BLaER1 treated with 17β-estradiol and CSF1 and Interleukin-3, amounts not matched to agents 10 nM and 100 nM (cell line): ENCODE measurements around the gene CEP350.

Experiments used
- H3K27ac ChIP-seq, 11 experiments: shearing (Covaris generic); formaldehyde crosslinking; 2 replicates each; pipeline ENCODE4 v1.8.1; 2022
- H3K27me3 ChIP-seq, 11 experiments: shearing (Covaris generic); formaldehyde crosslinking; 2 replicates each; pipeline ENCODE4 v1.8.1; 2022
- H3K36me3 ChIP-seq, 11 experiments: shearing (Covaris generic); formaldehyde crosslinking; 2 replicates each; pipeline ENCODE4 v1.8.1; 2022
- H3K4me1 ChIP-seq, 10 experiments: shearing (Covaris generic); formaldehyde crosslinking; 2 replicates each; pipeline ENCODE4 v1.8.1; 2022
- H3K4me2 ChIP-seq, 11 experiments: shearing (Covaris generic); formaldehyde crosslinking; 2 replicates each; pipeline ENCODE4 v1.8.1; 2022
- H3K4me3 ChIP-seq, 10 experiments: shearing (Covaris generic); formaldehyde crosslinking; 2 replicates each; pipeline ENCODE4 v1.8.1; 2022
- H3K9ac ChIP-seq, 11 experiments: shearing (Covaris generic); formaldehyde crosslinking; 2 replicates each; pipeline ENCODE4 v1.8.1; 2022
- H3K9me3 ChIP-seq, 11 experiments: shearing (Covaris generic); formaldehyde crosslinking; replicated peaks in 1 of 11; 2 replicates each; pipeline ENCODE4 v1.8.1; 2022
- H4K20me1 ChIP-seq, 11 experiments: shearing (Covaris generic); formaldehyde crosslinking; 2 replicates each; pipeline ENCODE4 v1.8.1; 2022
- Cebpa-rat ChIP-seq, 11 experiments: shearing (Covaris generic); IDR thresholded peaks; 2 replicates each; pipeline ENCODE4 v1.8.1; 2022

The CEP350 gene

GRCh38 chr1:180081474-180081873, 126.9 kb downstream of the CEP350 start:
- H3K4me2 ChIP-seq, result no peak overlapping the region
- H3K36me3 ChIP-seq, result peaks cover 64 to 98% (median 88%) of the 10 kb centered on the region in 11 experiments
- no peak overlapping the region for H3K9ac ChIP-seq
- no peaks in the 10 kb centered on the region for H3K27me3 ChIP-seq
- no peaks in the 10 kb centered on the region for H4K20me1 ChIP-seq
- no peak for TF ChIP-seq Cebpa-rat (IDR thresholded peaks at IDR 0.05)
- H3K4me1 ChIP-seq, result no peaks in the 10 kb centered on the region
- H3K27ac ChIP-seq, result no peak overlapping the region
- H3K9me3 ChIP-seq, result no peaks in the 10 kb centered on the region
- H3K4me3 ChIP-seq, result no peak overlapping the region

- peaks cover 61 to 98% (median 88%) of the 10 kb centered on the region in 11 experiments for H3K36me3 ChIP-seq
- no peak for TF ChIP-seq Cebpa-rat (IDR thresholded peaks at IDR 0.05)
- H3K27me3 ChIP-seq, result no peaks in the 10 kb centered on the region
- H3K4me2 ChIP-seq, result no peak overlapping the region
- H3K4me1 ChIP-seq, result no peaks in the 10 kb centered on the region
- H4K20me1 ChIP-seq, result no peaks in the 10 kb centered on the region
- no peaks in the 10 kb centered on the region for H3K9me3 ChIP-seq
- no peak overlapping the region for H3K4me3 ChIP-seq
- H3K9ac ChIP-seq, result no peak overlapping the region
- H3K27ac ChIP-seq, result no peak overlapping the region
These were observed 128.6 kb downstream of the CEP350 start for GRCh38 chr1:180083164-180083563.

GRCh38 chr1:180084867-180085266, 130.3 kb downstream of the CEP350 start:
- H3K4me2 ChIP-seq, result no peak overlapping the region
- no peaks in the 10 kb centered on the region for H4K20me1 ChIP-seq
- no peak overlapping the region for H3K9ac ChIP-seq
- H3K27me3 ChIP-seq, result no peaks in the 10 kb centered on the region
- TF ChIP-seq Cebpa-rat (IDR thresholded peaks at IDR 0.05), result no peak
- peaks cover 71 to 99% (median 92%) of the 10 kb centered on the region in 11 experiments for H3K36me3 ChIP-seq
- H3K4me3 ChIP-seq, result no peak overlapping the region
- H3K27ac ChIP-seq, result no peak overlapping the region
- H3K4me1 ChIP-seq, result no peaks in the 10 kb centered on the region
- no peaks in the 10 kb centered on the region for H3K9me3 ChIP-seq

GRCh38 chr1:180085331-180085730, 130.7 kb downstream of the CEP350 start:
- no peaks in the 10 kb centered on the region for H3K27me3 ChIP-seq
- H4K20me1 ChIP-seq, result no peaks in the 10 kb centered on the region
- H3K4me1 ChIP-seq, result no peaks in the 10 kb centered on the region
- H3K9ac ChIP-seq, result no peak overlapping the region
- peaks cover 70 to 98% (median 91%) of the 10 kb centered on the region in 11 experiments for H3K36me3 ChIP-seq
- no peaks in the 10 kb centered on the region for H3K9me3 ChIP-seq
- no peak overlapping the region for H3K27ac ChIP-seq
- TF ChIP-seq Cebpa-rat (IDR thresholded peaks at IDR 0.05), result no peak
- no peak overlapping the region for H3K4me3 ChIP-seq
- H3K4me2 ChIP-seq, result no peak overlapping the region

- Histone ChIP-seq H3K9ac (no peak overlapping the region), H3K27ac (no peak overlapping the region), H3K27me3 (no peaks in the 10 kb centered on the region), H3K9me3 (no peaks in the 10 kb centered on the region), H3K4me2 (no peak overlapping the region), H3K4me1 (no peaks in the 10 kb centered on the region), H4K20me1 (no peaks in the 10 kb centered on the region; a peak in 1 of 22 replicates), H3K36me3 (peaks cover 96 to 100% (median 97%) of the 10 kb centered on the region in 11 experiments), H3K4me3 (no peak overlapping the region)
- TF ChIP-seq Cebpa-rat (IDR thresholded peaks at IDR 0.05), result no peak
These were observed 138.5 kb downstream of the CEP350 start for GRCh38 chr1:180092931-180093650.

- Histone ChIP-seq H3K4me1 (peaks cover 0 to under 1% (median 0%) of the 10 kb centered on the region in 10 experiments; a peak in 1 of 20 replicates), H3K36me3 (peaks cover 93 to 100% (median 97%) of the 10 kb centered on the region in 11 experiments)
These were observed 140.2 kb downstream of the CEP350 start for GRCh38 chr1:180094705-180095295.

GRCh38 chr1:180096584-180097325, 142.1 kb downstream of the CEP350 start:
- H3K27ac ChIP-seq, result no peak overlapping the region
- H3K4me2 ChIP-seq, result no peak overlapping the region
- TF ChIP-seq Cebpa-rat (IDR thresholded peaks at IDR 0.05), result no peak
- no peaks in the 10 kb centered on the region for H3K27me3 ChIP-seq
- H4K20me1 ChIP-seq, result no peaks in the 10 kb centered on the region; a peak in 1 of 22 replicates
- no peak overlapping the region for H3K9ac ChIP-seq
- H3K9me3 ChIP-seq, result no peaks in the 10 kb centered on the region
- H3K4me1 ChIP-seq, result peaks cover 0 to 12% (median 5%) of the 10 kb centered on the region in 10 experiments; a peak in 7 of 20 replicates
- no peak overlapping the region for H3K4me3 ChIP-seq
- H3K36me3 ChIP-seq, result peaks cover 93 to 100% (median 99%) of the 10 kb centered on the region in 11 experiments

More at GRCh38 chr1:180094705-180095295, 140.2 kb downstream of the CEP350 start:
- Histone ChIP-seq H3K9ac (no peak overlapping the region), H3K4me3 (no peak overlapping the region), H4K20me1 (no peaks in the 10 kb centered on the region; a peak in 1 of 22 replicates), H3K4me2 (no peak overlapping the region), H3K27ac (no peak overlapping the region), H3K9me3 (no peaks in the 10 kb centered on the region), H3K27me3 (no peaks in the 10 kb centered on the region)
- no peak for TF ChIP-seq Cebpa-rat (IDR thresholded peaks at IDR 0.05)

- no peak overlapping the region for H3K4me2 ChIP-seq
- H3K27me3 ChIP-seq, result no peaks in the 10 kb centered on the region
- peaks cover 0 to 12% (median 5%) of the 10 kb centered on the region in 10 experiments; a peak in 7 of 20 replicates for H3K4me1 ChIP-seq
- peaks cover 93 to 100% (median 99%) of the 10 kb centered on the region in 11 experiments for H3K36me3 ChIP-seq
- no peaks in the 10 kb centered on the region; a peak in 1 of 22 replicates for H4K20me1 ChIP-seq
- H3K4me3 ChIP-seq, result no peak overlapping the region
- TF ChIP-seq Cebpa-rat (IDR thresholded peaks at IDR 0.05), result no peak
- H3K27ac ChIP-seq, result no peak overlapping the region
- no peak overlapping the region for H3K9ac ChIP-seq
- no peaks in the 10 kb centered on the region for H3K9me3 ChIP-seq
These were observed 142.7 kb downstream of the CEP350 start for GRCh38 chr1:180097326-180097605.

GRCh38 chr1:180101411-180101810, 146.8 kb downstream of the CEP350 start:
- Histone ChIP-seq H3K27ac (no peak overlapping the region), H3K4me3 (no peak overlapping the region), H4K20me1 (no peaks in the 10 kb centered on the region; a peak in 1 of 22 replicates), H3K9me3 (no peaks in the 10 kb centered on the region), H3K27me3 (no peaks in the 10 kb centered on the region), H3K4me1 (peaks cover 0 to 12% (median 5%) of the 10 kb centered on the region in 10 experiments; a peak in 7 of 20 replicates), H3K9ac (no peak overlapping the region), H3K36me3 (peaks cover 87 to 96% (median 95%) of the 10 kb centered on the region in 11 experiments), H3K4me2 (no peak overlapping the region)
- TF ChIP-seq Cebpa-rat (IDR thresholded peaks at IDR 0.05), result no peak
